ENCODE data around the gene HERC4. TPM values are rescaled to one million over a fixed set of nuclear protein-coding genes. Genes with fewer than 3 reads are reported as not detected.

The HERC4 gene
- total and polyA plus RNA-seq, 2 donors (not counting 3 experiments of a cell fraction or from before 2014, with no cell fraction given), result 10.6 to 73.7 TPM

- peak; percentile 79 for DNase-seq (ENCODE audit: low read depth, low spot score)
- H3K4me1 ChIP-seq (ENCODE audit: control insufficient read depth, extremely low read depth, insufficient read depth, low read length), result peaks cover 11% of the 10 kb centered on the region
- H4K20me1 ChIP-seq (replicated peaks; ENCODE audit: control insufficient read depth, extremely low read depth, insufficient read depth, low read length), result no peaks in the 10 kb centered on the region
- peak overlapping the region; percentile 56 for H2AFZ ChIP-seq (ENCODE audit: low read depth, low read length)
- peaks cover 9 to 12% of the 10 kb centered on the region in 2 experiments for H3K36me3 ChIP-seq (ENCODE audit: control insufficient read depth in 2 of 2, extremely low read depth in 1 of 2, insufficient read depth in 2 of 2, low read length in 2 of 2)
- peak overlapping the region; percentile 68 for H3K27ac ChIP-seq (ENCODE audit: insufficient read depth, low read depth, low read length)
- TF ChIP-seq, protein P1, sequence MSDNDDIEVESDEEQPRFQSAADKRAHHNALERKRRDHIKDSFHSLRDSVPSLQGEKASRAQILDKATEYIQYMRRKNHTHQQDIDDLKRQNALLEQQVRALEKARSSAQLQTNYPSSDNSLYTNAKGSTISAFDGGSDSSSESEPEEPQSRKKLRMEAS (IDR thresholded peaks at IDR 0.05; ENCODE audit: insufficient read depth, insufficient read length), result no peak
- TF ChIP-seq POLR2AphosphoS5 (IDR thresholded peaks at IDR 0.05; ENCODE audit: insufficient read depth, low read depth, low read length) (peak; percentile 48), JUN (IDR thresholded peaks at IDR 0.05; ENCODE audit: borderline replicate concordance, insufficient read depth, insufficient read length, low read depth) (no peak), POLR2A (IDR thresholded peaks at IDR 0.05; ENCODE audit: low read depth, low read length) (peak; percentile 4), EZH2 (IDR thresholded peaks at IDR 0.05; ENCODE audit: borderline replicate concordance, low read depth, low read length, severe bottlenecking) (no peak), FOS (IDR thresholded peaks at IDR 0.05; ENCODE audit: borderline replicate concordance, insufficient read depth, low read length) (no peak), GATA2 (IDR thresholded peaks at IDR 0.05; ENCODE audit: insufficient read depth, insufficient read length, low read depth, low read length) (no peak)
- FAIRE-seq, result peak; percentile 24
- H3K9me1 ChIP-seq (replicated peaks; ENCODE audit: control insufficient read depth, extremely low read depth, insufficient read depth, low read length), result no peaks in the 10 kb centered on the region
- intact Hi-C loops (cut with micrococcal nuclease), result loop anchor here (1.0 to 2.0 kb wide), 8 partner anchors 30 to 446 kb away; no protein-coding TSS in a partner anchor
- CTCF ChIA-PET, result interaction anchor here (1.5 to 5.1 kb wide), 3 partner anchors 12 to 97 kb away, joined by 3 to 23 read pairs (median 7); no protein-coding TSS in a partner anchor
- no peaks in the 10 kb centered on the region for H3K9me3 ChIP-seq (replicated peaks; ENCODE audit: control insufficient read depth, insufficient read depth, low read length)
- peak overlapping the region; percentile 79 for H3K9ac ChIP-seq (replicated peaks; ENCODE audit: extremely low read depth, insufficient read depth, low read length)
- H3K4me2 ChIP-seq (ENCODE audit: insufficient read depth, low read length), result peak overlapping the region; percentile 98
- peak overlapping the region; percentile 95 to 97 (median 96) for H3K4me3 ChIP-seq (replicated peaks in 1 of 3; ENCODE audit: insufficient read depth in 1 of 3, low read depth in 1 of 3, low read length in 3 of 3)
- no TSS peak for BruUV-seq (replicated peaks)
- peaks cover 37% of the 10 kb centered on the region for H3K79me2 ChIP-seq (ENCODE audit: control insufficient read depth, insufficient read depth, low read length)
- POLR2A ChIA-PET, result interaction anchor here (0.7 kb wide), 1 partner anchor 296 kb away, joined by 3 read pairs; no protein-coding TSS in a partner anchor
- H3K27me3 ChIP-seq (ENCODE audit: control insufficient read depth in 2 of 2, insufficient read depth in 2 of 2, low read length in 2 of 2), result no peaks in the 10 kb centered on the region
- dilution Hi-C loops (cut with MboI; ENCODE audit: extremely low pct_ligation_motif_present, low sequenced_read_pairs), result no loop called here
These were observed 190.0 kb downstream of the HERC4 start for GRCh38 chr10:67884842-67885670.

All from endothelial cell of umbilical vein (primary cell).